ENCODE measurements around the gene RAP2A. TPM values are rescaled to one million over a fixed set of nuclear protein-coding genes. Genes with fewer than 3 reads are reported as not detected.
A peak's percentile ranks its signal among the peaks of the same experiment; 100 is the strongest.

RAP2A gene
- total and polyA plus RNA-seq, 12 donors: 4.2 to 31.0 (median 20.4) TPM

DNA sequence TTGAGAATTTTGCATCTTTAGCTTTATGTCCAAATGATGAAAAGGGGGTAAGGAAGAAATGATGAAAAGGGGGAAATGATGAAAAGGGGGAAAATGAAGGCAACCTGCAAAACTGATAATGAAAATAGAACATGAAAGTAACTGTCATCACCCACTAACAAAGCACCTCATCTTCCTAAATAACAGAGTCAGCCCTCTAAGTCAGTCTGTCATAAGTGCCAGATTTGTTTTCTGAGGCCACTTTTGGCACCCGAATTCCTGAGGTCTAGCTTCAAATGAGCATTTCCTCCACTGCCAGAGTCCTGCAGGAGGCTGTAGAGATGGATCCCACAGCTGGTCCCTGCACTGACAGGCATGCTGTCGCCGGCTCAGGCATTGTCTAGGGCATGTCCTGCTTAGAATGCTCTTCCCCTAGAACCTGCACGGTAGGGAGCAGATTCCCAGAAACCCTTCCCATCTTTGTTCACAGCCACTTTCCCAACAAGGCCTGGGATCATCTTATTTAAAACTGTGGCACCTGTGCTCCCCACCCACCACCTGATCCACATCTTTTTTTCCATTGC, 25.3 kb downstream of the RAP2A start:
- H3K27ac ChIP-seq: peak overlapping the region in 1 of 10 donors; percentile 38
- ATAC-seq: peak in 4 of 8 donors; percentile 47 to 67 (median 53)
- 53 to 57% methylated on average over 4 of the region's 4 CpGs for WGBS, 2 donors

DNA sequence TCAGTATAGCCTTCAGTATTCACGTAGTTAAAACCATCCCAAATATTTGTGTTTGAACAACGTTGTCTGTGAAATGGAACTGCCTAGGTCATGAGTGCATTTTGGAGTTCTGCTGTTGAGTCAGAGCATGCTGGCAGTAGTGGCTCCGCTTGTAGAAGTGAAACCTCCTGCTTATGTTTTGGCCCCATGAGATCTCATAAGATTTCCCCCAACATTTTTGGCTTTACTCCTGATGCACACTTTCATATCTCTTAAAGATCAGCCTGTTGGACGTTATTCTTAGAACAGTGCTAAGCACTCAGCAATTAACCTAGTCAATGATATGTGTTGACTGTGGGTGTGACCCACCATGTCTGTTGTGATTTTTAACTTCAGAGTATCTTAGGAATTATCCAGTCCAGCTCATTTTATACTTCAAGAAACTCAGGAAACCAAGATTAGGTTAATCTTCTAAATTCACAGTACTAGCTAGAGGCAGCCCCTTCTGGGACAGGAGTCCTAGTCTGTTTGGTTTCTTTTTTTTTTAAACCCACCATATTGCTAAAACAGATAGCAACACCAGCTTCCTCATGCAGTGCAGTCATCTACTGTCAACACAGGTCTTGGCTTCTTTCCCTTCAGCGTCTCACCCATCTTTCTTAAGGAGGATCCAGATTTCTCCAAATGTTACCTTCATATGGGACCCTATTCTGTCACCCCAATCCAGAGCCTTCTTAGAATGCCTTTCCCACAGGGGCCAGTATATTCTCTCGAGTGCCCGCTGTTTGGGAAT, 26.2 kb downstream of the RAP2A start:
- 47 to 51% methylated on average over 7 of the region's 7 CpGs for WGBS, 2 donors
- ATAC-seq: peak in 6 of 8 donors; percentile 39 to 59 (median 50)
- H3K27ac ChIP-seq: peak overlapping the region in 2 of 10 donors; percentile 5 to 38

More for the DNA sequence above, 25.3 kb downstream of the RAP2A start:
- H3K36me3 ChIP-seq: peaks cover 0 to 10% (median 3%) of the 10 kb centered on the region in 9 donors
- no peak overlapping the region for H3K4me3 ChIP-seq
- peaks cover 5 to 41% (median 27%) of the 10 kb centered on the region in 9 donors for H3K4me1 ChIP-seq
- intact Hi-C loops (cut with DNase I): no loop called here
- H3K27me3 ChIP-seq: no peaks in the 10 kb centered on the region
- TF ChIP-seq, protein P1, sequence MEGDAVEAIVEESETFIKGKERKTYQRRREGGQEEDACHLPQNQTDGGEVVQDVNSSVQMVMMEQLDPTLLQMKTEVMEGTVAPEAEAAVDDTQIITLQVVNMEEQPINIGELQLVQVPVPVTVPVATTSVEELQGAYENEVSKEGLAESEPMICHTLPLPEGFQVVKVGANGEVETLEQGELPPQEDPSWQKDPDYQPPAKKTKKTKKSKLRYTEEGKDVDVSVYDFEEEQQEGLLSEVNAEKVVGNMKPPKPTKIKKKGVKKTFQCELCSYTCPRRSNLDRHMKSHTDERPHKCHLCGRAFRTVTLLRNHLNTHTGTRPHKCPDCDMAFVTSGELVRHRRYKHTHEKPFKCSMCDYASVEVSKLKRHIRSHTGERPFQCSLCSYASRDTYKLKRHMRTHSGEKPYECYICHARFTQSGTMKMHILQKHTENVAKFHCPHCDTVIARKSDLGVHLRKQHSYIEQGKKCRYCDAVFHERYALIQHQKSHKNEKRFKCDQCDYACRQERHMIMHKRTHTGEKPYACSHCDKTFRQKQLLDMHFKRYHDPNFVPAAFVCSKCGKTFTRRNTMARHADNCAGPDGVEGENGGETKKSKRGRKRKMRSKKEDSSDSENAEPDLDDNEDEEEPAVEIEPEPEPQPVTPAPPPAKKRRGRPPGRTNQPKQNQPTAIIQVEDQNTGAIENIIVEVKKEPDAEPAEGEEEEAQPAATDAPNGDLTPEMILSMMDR (IDR thresholded peaks at IDR 0.05): no peak
- peaks cover 0 to 14% (median 7%) of the 10 kb centered on the region in 11 donors for H3K9me3 ChIP-seq
- no peak for DNase-seq

DNA sequence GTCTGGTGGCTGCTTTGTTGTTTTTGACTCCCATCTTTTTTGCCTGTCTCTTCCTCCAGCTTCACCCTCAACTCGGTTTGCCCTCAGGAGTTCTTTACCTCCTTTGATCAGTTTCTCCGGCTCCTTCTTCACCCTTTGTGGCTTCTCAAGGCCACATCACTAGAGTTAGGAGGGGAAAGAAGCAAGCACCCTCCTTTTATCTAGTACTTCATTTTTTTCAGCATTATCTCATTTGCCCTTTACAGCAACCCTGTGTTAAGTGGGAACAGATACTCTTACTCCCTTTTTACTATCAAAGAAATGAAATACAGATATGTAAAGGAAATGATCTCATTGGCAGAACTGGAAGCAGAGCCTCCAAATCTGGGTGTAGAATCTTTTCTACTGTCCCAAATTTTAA, 26.9 kb downstream of the RAP2A start:
- TF ChIP-seq, protein P1 (IDR thresholded peaks at IDR 0.05): no peak
- DNase-seq (no peak), ATAC-seq (no peak)
- 58 to 66% methylated on average over 2 of the region's 2 CpGs for WGBS, 2 donors
- intact Hi-C loops (cut with DNase I): no loop called here
- peak overlapping the region in 1 of 10 donors; percentile 38 for H3K27ac ChIP-seq
- H3K4me1 ChIP-seq: peaks cover 5 to 44% (median 27%) of the 10 kb centered on the region in 9 donors
- peaks cover 0 to 26% (median 3%) of the 10 kb centered on the region in 9 donors for H3K36me3 ChIP-seq
- H3K4me3 ChIP-seq: no peak overlapping the region
- no peaks in the 10 kb centered on the region for H3K9me3 ChIP-seq
- no peaks in the 10 kb centered on the region for H3K27me3 ChIP-seq

More for the DNA sequence above, 26.2 kb downstream of the RAP2A start:
- intact Hi-C loops (cut with DNase I): no loop called here
- no peak for DNase-seq
- Histone ChIP-seq H3K27me3 (no peaks in the 10 kb centered on the region), H3K4me3 (no peak overlapping the region), H3K4me1 (peaks cover 5 to 46% (median 27%) of the 10 kb centered on the region in 9 donors), H3K9me3 (peaks cover 0 to 5% (median 1%) of the 10 kb centered on the region in 11 donors), H3K36me3 (peaks cover 0 to 19% (median 3%) of the 10 kb centered on the region in 9 donors)
- TF ChIP-seq, protein P1 (IDR thresholded peaks at IDR 0.05): no peak

DNA sequence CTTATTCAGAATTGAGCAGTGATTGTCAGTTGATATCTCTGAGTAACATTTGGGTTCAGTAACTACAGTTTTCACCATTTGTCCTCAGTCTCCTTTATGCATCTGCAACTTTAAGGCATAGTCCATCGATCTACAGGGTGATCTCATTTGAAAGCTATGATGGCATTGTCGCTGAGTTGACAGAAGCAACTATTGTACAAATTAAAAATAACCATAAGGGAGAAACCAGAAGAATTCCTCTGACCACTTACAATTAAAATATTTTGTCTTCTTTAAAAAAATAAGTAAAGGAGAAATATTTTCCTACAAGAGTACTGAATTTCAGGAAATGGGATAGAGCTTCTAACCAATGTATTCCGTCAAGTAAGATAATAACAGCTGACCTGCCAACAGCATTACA, 30.6 kb downstream of the RAP2A start:
- WGBS, 2 donors: 50 to 52% methylated on average over 3 of the region's 3 CpGs
- Histone ChIP-seq H3K9me3 (no peaks in the 10 kb centered on the region), H3K27ac (no peak overlapping the region), H3K4me1 (peaks cover 4 to 41% (median 22%) of the 10 kb centered on the region in 9 donors), H3K36me3 (peaks cover 0 to 27% (median 3%) of the 10 kb centered on the region in 9 donors), H3K4me3 (no peak overlapping the region), H3K27me3 (no peaks in the 10 kb centered on the region)
- ATAC-seq: no peak
- intact Hi-C loops (cut with DNase I): no loop called here
- DNase-seq: no peak
- TF ChIP-seq, protein P1 (IDR thresholded peaks at IDR 0.05): no peak

Measured in heart right ventricle (tissue), 16 donors.